CD4-positive, alpha-beta T cell treated with Interleukin-21 for 1 hour (primary cell): ENCODE measurements around the gene TAS2R14.
A peak's percentile ranks its signal among the peaks of the same experiment; 100 is the strongest.

Source experiments
- DNase-seq: peaks from one replicate; pipeline ENCODE4 v3.0.0-alpha.2; 2020

The TAS2R14 gene, protein sequence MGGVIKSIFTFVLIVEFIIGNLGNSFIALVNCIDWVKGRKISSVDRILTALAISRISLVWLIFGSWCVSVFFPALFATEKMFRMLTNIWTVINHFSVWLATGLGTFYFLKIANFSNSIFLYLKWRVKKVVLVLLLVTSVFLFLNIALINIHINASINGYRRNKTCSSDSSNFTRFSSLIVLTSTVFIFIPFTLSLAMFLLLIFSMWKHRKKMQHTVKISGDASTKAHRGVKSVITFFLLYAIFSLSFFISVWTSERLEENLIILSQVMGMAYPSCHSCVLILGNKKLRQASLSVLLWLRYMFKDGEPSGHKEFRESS

DNA sequence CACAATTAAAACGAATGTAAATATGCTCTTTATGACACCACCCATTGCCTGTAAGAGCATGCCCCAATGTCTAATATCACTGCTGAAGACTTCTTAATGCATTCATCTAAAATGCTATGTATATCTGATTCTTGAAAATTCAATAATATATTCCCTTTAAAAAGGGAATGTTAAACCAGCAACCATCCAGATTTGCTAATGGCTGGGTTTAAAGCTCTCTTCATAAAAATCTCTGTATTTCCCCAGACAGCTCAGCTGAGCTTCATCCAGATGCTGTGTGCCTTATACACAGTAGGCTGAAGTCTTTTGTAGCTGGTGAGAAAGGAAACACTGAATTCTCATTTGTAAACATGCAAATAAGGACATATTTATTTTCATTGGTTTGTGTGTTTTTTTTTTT, at the start of gene TAS2R14:
Gene TAS2R14, minus strand, starts transcription at position 101 of the 400 bp plus-strand sequence. Its CDS starts 56 bp downstream, at position 45.
- no peak for DNase-seq

DNA sequence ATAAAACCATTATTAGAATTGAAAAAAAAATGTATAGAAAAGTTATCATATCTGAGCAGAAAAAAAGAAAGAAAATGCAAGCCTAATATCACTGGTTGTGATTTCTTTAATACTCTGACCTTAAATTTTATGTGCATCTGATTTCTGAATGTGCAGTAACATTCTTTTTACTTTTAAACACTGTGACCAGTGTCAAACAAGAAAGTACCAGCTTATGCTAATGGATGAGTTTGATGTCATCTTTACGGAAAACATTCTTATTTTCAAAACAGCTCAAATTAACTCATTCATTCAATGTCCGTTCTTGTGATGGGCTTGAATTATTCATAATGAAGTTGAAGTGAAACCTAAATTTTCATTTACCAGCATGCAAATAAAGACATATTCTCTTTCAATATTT, 47.7 kb upstream of the TAS2R14 start, which contains the start of gene TAS2R50:
Gene TAS2R50, minus strand, starts transcription at position 101 of the 400 bp plus-strand sequence. Its CDS starts 52 bp downstream, at position 49.
- DNase-seq, result no peak

DNA sequence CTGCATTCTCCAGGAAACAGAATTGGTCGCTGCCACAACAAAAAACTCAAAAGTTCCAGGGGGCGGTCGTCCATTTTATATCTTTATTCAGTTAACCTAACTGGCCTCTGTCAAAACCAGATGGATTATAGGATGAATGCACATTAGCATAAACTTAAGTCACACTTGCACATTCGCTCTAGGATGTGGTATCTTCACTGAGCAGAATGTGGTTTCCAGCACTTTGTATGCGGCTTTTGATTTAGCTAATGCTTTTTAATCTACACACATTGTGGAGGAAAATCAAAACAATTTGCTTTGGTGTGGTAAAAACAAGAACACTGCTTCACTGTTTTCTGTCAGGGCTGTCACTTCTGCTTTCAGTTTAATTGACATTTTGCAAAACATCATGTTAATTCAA, 43.2 kb upstream of the TAS2R14 start:
- DNase-seq, result peak; percentile 68

DNA sequence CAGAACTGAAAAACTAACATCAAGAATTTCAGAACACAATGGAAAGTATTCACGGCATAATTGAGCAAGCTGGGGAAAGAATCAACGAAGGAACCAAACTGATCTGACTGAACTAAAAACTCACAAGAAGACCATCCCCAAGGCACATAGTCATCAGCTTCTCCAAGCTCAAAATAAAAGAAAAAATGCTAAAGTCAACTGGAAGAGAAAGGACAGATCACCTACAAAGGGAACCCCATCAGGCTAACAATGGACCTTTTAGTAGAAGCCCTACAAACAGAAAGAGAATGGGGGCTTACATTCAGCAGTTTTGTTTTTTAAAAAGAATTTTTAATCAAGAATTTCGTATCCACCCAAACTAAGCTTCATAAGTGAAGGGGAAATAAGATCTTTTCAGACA, 35.9 kb upstream of the TAS2R14 start:
- DNase-seq, result no peak

DNA sequence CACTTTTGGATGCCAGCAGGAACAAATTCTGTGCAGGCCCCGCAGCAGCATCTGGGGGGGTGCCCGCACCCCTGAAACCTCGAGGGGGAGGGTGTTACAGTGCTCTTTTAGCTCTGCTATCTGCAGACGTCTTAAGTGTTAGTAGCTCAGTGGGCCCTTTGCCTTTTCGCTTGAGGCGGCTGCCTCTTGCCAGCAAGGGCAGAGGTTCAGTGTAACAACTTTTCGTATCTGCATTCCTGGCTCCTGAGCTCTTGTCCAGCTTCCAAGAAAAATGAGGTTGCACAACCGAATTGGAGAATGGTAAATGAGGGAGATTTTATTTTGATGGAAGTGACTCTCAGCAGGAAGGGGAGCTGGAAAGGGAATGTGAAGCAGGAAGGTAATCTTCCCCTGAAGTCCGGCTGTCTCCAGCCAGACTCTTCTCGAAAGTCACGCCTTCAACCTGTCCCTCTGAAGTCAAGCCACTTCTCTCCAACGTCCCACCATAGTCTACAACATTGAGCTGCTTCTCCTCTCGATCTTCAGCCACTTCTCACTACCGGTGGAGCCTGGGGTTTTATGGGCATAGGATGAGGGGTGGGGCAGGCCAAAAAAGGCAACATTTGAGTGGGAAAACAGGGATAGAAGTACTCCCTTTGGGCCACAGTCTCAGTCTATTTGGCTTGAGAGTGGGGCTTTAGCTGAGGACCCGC, 29.8 kb upstream of the TAS2R14 start:
- no peak for DNase-seq

DNA sequence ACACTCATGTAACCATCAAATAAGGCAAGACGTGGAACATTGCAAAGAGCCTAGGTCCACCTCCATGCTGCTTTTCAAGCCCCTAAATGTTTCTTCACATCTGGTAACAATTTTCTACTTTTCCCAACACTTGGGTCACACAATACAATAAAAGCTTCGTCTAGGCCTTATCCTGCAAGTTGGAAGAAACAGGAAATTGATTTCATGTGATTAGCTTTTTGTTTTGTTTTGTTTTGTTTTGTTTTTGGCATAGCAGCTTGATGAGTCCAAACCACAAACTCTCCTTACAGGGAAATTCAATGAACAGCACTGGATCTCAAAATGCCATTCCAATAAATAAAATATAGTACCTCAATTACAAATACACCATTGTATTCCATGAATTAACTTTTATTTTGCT, 28.3 kb upstream of the TAS2R14 start:
- DNase-seq, result no peak

DNA sequence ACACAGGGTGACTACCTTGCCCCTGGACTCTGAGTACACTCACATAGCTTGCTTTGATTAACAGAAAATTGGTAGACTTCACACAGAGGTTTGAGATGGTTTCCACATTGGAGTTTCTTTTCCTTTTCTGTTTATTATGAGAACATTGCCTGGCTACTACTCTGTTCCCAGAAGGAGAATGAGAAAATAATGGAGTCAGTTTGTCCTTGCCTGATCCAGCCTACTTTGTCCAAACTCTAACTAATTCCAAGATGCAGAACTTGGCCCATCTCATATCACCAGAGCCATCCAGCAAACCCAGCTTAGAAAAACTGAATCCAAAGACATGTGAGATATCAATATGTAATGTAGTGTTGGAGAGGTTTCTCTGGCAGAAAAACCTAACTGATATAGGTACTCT, 27.3 kb upstream of the TAS2R14 start:
- no peak for DNase-seq

DNA sequence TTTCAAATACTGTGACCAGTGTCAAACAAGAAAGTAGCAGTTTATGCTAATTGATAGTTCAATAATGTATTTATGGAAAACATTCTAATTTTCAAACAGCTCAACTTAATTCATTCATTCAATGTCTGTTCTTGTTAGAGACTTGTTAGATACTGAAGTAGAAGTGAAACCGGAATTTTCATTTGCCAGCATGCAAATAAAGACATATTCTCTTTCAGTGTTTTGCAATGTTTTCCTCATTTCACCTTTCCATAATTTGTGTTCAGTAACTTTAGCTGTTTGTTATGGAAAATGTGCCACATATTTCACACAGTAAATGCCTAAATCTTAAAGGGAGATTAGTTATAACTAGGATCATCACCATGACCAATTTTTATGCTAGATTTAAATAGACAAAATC, 26.4 kb upstream of the TAS2R14 start:
- DNase-seq, result no peak

DNA sequence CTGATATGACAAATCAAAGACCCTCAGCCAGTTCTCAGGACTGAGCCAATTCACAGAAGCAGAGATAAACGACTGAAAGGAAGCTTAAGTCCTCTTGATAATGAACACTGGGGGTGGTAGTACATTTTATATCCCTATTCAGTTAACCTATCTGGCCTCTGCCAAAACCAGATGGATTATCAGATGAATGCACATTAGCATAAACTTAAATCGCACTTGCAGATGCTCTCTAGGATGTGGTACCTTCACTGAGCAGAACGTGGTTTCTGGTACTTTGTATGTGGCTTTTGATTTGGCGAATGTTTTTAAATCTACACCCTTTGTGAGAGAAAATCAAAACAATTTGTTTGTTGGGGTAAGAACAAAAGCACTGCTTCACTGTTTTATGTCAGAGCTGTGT, 21.1 kb upstream of the TAS2R14 start:
- peak; percentile 19 for DNase-seq

DNA sequence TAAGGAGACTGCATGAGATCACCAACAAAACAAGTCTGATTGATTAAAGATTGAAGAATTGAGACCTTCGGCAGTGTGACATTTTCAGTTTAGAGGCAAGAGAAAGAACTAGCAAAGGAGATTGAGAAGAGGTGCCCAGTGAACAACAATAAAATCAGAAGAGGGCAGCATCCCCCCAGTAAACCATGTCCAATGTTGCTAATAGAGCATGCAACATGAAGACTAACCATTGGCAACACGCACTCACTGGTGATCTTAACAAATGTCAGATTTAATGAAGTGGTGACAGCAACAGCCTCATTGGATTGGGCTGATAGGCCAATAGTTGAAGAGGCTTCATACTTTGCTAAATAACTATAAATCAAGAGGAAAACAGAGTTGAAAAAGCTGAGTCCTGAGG, 20.7 kb upstream of the TAS2R14 start:
- DNase-seq, result peak; percentile 22

DNA sequence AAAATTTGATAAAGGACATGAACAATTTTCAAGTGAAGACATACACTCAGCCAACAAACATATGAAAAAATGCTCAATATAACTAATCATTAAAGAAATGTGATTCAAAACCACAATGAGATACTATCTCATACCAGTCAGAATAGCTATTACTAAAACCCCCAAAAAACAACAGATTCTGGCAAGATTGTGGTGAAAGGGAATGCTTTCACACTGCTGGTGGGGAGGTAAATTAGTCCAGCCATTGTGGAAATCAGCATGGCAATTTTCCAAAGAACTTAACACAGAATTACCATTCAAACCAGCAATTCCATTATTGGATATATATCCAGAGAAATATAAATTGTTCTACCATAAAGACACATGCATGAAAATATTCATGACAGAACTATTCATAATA, 18.7 kb upstream of the TAS2R14 start:
- no peak for DNase-seq

DNA sequence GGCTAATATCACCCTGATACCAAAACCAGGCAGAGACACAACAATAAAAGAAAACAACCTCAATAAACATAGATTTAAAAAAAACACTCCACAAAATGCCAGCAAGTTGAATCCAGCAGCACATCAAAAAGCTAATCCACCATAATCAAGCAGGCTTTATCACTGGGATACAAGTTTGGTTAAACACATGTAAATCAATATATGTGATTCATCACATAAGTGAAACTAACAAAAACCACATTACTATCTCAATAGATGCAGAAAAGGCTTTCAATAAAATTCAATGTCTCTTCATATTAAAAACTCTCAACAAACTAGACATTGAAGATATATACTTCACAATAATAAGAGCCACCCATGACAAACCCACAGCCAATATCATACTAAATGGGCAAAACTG, 17.0 kb upstream of the TAS2R14 start:
- DNase-seq, result no peak

DNA sequence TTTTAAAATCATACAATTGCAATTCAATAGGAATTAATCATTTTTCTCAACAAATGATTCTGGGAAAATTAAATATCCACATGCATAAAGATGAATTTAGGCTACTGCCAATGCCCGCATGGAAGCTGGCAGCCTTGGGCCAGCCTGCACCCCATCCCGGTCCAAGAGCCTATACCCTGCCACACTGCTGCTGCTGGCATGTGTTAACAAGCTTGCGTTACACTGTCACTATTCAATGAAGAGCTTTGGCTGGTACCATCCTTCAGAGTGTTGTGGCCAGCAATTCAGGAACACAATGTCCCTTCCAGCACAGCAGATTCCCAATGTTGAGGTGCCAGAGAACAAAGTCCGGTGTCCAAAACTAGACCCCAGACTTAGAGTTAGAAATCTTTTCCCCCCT, 13.6 kb upstream of the TAS2R14 start:
- no peak for DNase-seq

DNA sequence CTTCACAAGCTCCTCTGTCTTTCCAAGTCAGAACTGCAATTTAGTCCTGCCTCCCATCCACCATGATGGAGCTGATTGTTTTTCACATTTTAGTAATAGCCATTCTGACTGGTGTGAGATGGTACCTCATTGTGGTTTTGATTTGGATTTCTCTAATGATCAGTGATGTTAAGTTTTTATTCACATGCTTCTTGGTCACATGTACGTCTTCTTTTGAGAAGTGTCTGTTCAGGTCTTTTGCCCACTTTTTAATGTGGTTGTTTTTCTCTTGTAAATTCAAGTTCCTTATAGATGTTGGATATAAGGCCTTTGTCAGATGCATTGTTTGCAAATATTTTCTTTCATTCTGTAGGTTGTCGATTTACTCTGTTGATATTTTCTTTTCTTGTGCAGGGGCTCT, 4.1 kb upstream of the TAS2R14 start:
- no peak for DNase-seq

DNA sequence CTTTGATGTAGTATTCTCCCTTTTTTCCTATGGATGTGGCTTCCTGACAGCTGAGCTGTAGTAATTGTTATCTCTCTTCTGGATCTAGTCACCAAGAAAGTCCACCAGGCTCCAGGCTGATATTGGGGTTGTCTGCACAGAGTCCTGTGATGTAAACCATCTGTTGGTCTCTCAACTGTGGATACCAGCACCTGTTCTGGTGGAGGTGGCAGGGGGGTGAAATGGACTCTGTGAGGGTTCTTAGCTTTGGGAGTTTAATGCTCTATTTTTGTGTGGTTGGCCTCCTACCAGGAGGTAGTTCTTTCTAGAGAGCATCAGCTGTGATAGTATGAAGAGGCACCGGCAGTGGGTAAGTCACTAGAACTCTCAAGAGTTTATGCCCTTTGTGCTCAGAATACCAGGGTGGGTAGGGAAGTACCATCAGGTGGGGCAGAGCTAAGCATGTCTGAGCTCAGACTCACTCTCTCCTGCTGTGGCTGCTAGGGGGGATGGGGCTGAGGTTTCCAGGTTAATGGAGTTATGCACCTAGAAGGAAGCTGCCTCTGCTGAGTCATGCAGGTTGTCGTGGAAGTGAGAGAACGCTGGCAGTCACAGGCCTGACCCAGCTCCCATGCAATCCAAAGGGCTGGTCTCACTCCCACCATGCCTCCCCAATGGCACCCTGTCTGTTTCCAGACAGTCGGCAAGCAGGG, 3.0 kb upstream of the TAS2R14 start:
- DNase-seq, result no peak

DNA sequence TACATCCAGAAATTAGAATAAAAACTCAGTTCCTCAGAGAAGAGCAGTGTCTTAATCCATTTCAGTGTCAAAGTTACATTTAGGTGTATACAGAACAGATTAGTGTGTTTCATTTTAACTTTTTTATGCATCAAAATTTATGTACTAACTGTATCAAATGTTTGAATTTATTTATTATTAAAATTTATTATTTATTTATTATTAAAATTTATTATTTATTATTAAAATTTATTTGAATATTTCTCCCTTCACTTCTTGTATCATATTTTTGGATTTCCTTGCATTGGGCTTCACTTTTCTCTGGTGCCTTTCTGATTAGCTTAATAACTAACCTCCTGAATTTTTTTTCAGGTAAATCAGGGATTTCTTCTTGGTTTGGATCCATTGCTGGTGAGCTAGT, 2.3 kb upstream of the TAS2R14 start:
- no peak for DNase-seq

DNA sequence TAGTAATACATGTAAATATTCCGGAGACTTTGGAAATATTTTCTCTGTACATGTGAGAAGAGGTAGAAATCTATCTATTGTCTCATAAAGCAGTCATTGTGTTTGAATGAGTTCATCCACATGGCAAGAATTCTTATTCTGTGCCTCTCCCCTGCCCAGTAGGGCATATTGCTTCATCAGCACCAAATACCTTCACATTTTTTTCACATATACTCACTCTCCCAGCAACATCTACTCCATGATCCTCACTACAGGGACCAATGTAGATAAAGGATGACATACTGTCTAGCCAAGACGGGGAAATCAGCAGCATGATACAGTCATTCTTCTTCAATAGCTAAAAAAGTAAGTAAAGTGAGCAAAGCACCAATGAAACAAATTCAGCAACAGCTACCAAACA, 1.3 kb upstream of the TAS2R14 start:
- DNase-seq, result no peak

DNA sequence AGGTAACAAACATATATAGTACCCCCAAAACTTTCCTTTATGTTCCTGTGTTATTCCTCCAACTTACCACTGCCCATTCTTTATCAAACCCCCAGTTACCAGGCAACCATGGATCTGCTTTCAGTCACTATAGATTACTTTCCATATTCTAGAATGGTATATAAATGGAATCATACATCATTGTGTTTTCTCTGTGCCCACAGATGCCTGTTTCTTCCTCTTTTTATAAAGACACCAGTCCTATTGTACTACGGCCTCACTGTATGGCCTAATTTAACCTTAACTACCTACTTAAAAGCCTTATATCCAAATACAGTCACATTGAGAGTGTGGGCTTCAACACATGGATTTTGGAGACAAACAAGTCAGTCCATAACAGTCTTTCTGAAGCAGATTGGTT, 2.6 kb downstream of the TAS2R14 start:
- DNase-seq, result no peak

DNA sequence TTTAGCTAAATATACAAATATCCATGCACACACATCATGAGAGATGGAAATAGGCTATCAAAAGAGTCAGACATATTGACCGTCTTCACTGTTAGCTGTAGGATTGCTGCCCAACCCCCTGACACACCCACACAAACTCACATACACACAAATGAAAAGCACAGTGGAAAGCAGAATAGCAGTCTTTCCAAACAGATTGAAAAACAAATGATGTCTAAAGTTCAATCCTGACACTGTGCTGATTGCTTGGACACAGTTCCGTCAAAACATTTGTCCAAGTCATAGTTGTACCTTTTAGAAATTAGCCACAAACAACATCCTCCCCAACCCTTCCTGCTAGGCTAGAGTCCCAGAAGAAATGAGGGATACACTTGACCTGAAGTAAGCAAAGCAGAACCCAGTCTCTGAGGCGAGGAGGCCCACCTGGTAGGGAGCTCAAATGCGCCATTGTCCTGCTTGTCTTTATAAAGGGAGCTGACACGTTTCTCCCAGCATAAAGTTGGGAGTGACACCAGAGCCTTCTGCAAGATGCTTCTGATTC, 10.2 kb downstream of the TAS2R14 start, which contains the start of gene PRH2:
Gene PRH2, plus strand, starts transcription at position 491 of the 541 bp plus-strand sequence. Its CDS starts 38 bp downstream, at position 529.
- DNase-seq, result no peak

DNA sequence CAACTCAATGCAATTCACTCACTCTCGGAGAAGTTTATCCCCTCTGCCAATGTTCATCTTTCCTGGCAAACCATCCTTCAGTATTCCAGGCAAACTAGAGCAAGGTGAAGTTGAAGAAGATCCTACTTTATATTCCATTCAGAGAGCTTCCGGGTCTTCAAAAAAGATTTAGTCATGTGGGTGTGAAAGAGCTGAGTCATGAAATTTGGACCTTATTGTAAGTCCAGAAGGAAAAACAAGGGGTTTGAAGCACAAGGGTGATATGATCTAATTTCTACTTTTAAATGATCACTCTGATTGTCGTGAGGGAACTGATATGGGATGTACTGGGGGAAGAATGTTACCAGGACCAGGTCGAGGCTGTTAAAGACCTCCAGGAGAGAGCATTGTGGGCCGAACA, 12.8 kb downstream of the TAS2R14 start:
- no peak for DNase-seq

DNA sequence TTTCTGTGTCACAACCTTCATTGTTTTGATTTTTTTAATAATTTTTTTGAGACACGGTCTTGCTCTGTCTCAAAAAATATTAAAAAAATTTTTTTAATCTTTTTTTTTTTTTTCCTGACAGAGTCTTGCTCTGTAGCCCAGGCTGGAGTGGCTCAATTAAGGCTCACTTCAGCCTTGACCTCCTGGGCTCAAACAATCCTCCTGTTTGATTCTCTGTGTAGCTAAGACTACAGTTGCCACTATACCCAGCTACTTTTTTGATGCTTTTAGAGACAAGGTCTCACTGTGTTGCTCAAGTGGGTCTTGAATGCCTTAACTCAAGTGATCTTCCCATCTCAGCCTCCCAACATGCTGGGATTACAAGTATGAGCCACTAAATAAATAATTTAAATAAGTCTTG, 19.3 kb downstream of the TAS2R14 start:
- no peak for DNase-seq

DNA sequence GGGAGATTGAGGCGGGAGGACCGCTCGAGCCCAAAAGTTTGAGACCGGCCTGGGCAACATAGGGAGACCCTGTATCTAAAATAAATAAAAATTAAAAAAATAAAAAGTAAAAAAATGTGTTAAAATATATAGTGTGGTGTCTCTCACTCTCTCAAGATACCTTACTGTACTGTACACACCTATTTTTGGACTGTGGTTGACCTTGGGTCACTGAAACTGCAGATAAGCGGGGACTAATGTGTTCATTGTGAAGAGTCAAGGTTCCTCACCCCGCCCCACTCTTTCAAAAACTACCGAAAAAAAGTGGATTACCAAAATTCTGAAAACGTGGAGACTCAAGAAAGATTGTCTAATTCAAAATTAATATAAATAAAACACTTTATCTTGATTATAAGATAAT, 28.7 kb downstream of the TAS2R14 start:
- no peak for DNase-seq

DNA sequence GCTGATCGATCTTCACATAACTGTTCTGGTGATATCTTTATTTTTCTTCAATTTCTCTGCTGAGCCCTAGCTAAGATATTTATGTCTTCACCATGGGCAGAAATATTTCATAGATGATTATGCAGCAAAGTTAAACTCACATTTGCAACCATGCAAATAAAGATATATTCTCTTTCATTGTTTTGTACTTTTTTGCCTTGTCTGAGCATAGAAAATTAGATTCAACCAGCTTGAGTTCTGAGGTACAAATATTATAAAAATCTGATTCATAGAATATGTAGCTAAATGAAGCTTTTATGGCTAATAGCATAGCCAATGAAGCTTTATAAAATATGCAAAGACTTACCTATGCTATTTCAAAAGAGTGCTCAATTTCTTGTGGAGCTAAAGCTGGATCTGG, 29.6 kb downstream of the TAS2R14 start, which contains the start of gene TAS2R13:
Gene TAS2R13, minus strand, starts transcription at position 101 of the 400 bp plus-strand sequence. CDS start 264 bp downstream, outside the sequence.
- DNase-seq, result no peak
